ENCODE data around the gene APEH. TPM values are rescaled to one million over a fixed set of nuclear protein-coding genes. Genes with fewer than 3 reads are reported as not detected.
A peak's percentile ranks its signal among the peaks of the same experiment; 100 is the strongest.

APEH gene
- total and polyA plus RNA-seq, 2 of the 13 experiments (the other 11 are each of a cell fraction or from before 2014, with no cell fraction given) = 116 to 130 TPM

- TF ChIP-seq ZSCAN5A (CRISPR knock-in tag; IDR thresholded peaks at IDR 0.05; ENCODE audit: borderline replicate concordance) (no peak), FOXM1 (CRISPR knock-in tag; IDR thresholded peaks at IDR 0.05) (no peak), NR3C1 (CRISPR knock-in tag; IDR thresholded peaks at IDR 0.05) (no peak), RFXAP (CRISPR knock-in tag; IDR thresholded peaks at IDR 0.05; ENCODE audit: borderline replicate concordance) (no peak), PBX2 (CRISPR knock-in tag; IDR thresholded peaks at IDR 0.05) (no peak), ZNF318 (CRISPR knock-in tag; IDR thresholded peaks at IDR 0.05) (no peak), CCDC6 (CRISPR knock-in tag; IDR thresholded peaks at IDR 0.05) (0 out of 2 replicates have a peak, but pooled peaks have one; percentile 57), ZNF121 (CRISPR knock-in tag; IDR thresholded peaks at IDR 0.05) (peak; percentile 35; the same call in 1 of the 2 replicates), MEIS1 (CRISPR knock-in tag; IDR thresholded peaks at IDR 0.05; ENCODE audit: borderline replicate concordance) (no peak), ZNF703 (CRISPR knock-in tag; IDR thresholded peaks at IDR 0.05; ENCODE audit: borderline replicate concordance) (no peak), DR1 (CRISPR knock-in tag; IDR thresholded peaks at IDR 0.05) (no peak)
- TF ChIP-seq, protein P1, sequence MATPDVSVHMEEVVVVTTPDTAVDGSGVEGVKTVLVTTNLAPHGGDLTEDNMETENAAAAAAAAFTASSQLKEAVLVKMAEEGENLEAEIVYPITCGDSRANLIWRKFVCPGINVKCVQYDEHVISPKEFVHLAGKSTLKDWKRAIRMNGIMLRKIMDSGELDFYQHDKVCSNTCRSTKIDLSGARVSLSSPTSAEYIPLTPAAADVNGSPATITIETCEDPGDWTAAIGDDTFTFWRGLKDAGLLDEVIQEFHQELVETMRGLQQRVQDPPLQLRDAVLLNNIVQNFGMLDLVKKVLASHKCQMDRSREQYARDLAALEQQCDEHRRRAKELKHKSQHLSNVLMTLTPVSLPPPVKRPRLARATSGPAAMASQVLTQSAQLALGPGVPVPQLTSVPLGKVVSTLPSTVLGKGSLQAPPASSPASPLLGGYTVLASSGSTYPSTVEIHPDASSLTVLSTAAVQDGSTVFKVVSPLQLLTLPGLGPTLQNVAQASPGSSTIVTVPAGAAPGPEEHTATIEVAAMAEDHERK (CRISPR knock-in tag; IDR thresholded peaks at IDR 0.05; ENCODE audit: low read depth) = no peak
- TF ChIP-seq, protein P2, sequence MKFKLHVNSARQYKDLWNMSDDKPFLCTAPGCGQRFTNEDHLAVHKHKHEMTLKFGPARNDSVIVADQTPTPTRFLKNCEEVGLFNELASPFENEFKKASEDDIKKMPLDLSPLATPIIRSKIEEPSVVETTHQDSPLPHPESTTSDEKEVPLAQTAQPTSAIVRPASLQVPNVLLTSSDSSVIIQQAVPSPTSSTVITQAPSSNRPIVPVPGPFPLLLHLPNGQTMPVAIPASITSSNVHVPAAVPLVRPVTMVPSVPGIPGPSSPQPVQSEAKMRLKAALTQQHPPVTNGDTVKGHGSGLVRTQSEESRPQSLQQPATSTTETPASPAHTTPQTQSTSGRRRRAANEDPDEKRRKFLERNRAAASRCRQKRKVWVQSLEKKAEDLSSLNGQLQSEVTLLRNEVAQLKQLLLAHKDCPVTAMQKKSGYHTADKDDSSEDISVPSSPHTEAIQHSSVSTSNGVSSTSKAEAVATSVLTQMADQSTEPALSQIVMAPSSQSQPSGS (CRISPR knock-in tag; IDR thresholded peaks at IDR 0.05) = peak; percentile 59; the same call in 1 of the 2 replicates
- TF ChIP-seq, protein P3, sequence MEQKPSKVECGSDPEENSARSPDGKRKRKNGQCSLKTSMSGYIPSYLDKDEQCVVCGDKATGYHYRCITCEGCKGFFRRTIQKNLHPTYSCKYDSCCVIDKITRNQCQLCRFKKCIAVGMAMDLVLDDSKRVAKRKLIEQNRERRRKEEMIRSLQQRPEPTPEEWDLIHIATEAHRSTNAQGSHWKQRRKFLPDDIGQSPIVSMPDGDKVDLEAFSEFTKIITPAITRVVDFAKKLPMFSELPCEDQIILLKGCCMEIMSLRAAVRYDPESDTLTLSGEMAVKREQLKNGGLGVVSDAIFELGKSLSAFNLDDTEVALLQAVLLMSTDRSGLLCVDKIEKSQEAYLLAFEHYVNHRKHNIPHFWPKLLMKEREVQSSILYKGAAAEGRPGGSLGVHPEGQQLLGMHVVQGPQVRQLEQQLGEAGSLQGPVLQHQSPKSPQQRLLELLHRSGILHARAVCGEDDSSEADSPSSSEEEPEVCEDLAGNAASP (CRISPR knock-in tag; IDR thresholded peaks at IDR 0.05; ENCODE audit: borderline replicate concordance) = peak; percentile 79; the same call in 1 of the 2 replicates
Measured at GRCh38 chr3:49668414-49668797, 5.7 kb upstream of the APEH start (continued).
